HAP-1 (cell line): ENCODE data around the gene DNPEP.

ENCODE experiments used
- DNase-seq, 2 experiments: peaks; one replicate each; pipeline ENCODE4 v3.0.0-alpha.2; 2016 to 2020; ENCODE audit warnings: low spot score in 2 of 2
- H3K27me3 ChIP-seq: fragments of 250-450 bp; sonication (Bioruptor Pico); 2 replicates; pipeline ENCODE4 v1.5.1; 2020; ENCODE audit warnings: low read depth, mild to moderate bottlenecking, moderate library complexity
- H3K36me3 ChIP-seq: fragments of 250-450 bp; sonication (Bioruptor Pico); replicated peaks from 2 replicates; pipeline ENCODE4 v1.5.1; 2020; ENCODE audit warnings: mild to moderate bottlenecking
- H3K4me1 ChIP-seq: fragments of 250-450 bp; sonication (Bioruptor Pico); 2 replicates; pipeline ENCODE4 v1.5.1; 2020; ENCODE audit warnings: mild to moderate bottlenecking
- H3K4me3 ChIP-seq: fragments of 250-450 bp; sonication (Bioruptor Pico); 2 replicates; pipeline ENCODE4 v1.5.1; 2020; ENCODE audit warnings: mild to moderate bottlenecking, moderate library complexity
- H3K9me3 ChIP-seq: fragments of 250-450 bp; sonication (Bioruptor Pico); 2 replicates; pipeline ENCODE4 v1.5.1; 2020; ENCODE audit warnings: mild to moderate bottlenecking, moderate library complexity
- in situ Hi-C: fragments of 300-500 bp; cut with MboI; formaldehyde crosslinking; loops from 3 replicates; pipeline ENCODE4 v1.14.3; 2020; ENCODE audit warnings: low sequenced_read_pairs, inconsistent platforms, mixed read lengths

The DNPEP gene

DNA sequence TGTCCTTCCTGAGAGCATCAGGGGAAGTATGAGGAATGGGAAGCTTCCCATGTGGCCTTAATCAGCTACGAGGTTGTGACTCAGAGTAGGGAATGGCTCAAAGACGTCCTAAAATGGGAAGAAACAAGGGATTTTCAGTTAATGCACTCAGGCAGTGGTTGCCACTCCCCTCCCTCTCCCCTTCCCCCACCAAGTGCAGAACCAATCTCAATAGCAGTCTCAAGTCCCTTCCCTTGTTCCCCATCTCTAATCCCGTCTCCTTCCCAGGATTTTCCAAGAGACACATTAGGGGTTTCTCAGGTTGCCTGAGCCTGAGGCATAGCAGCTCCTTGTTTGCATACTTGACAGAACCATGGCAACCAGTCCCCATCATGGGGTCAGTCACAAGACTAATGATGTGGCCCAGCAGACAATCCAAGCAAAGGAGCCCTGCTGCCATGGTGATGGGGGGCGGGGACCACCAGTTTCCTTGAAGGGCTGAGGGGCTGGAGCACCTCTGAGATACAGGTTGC is 36.9 kb downstream of the DNPEP start:
- H3K9me3 ChIP-seq = no peaks in the 10 kb centered on the region
- peak in 1 of 2 experiments; percentile 22 for DNase-seq
- H3K4me1 ChIP-seq = no peaks in the 10 kb centered on the region
- H3K27me3 ChIP-seq = peaks cover 9% of the 10 kb centered on the region
- in situ Hi-C loops = no loop called here
- H3K36me3 ChIP-seq = no peaks in the 10 kb centered on the region
- no peak overlapping the region for H3K4me3 ChIP-seq

DNA sequence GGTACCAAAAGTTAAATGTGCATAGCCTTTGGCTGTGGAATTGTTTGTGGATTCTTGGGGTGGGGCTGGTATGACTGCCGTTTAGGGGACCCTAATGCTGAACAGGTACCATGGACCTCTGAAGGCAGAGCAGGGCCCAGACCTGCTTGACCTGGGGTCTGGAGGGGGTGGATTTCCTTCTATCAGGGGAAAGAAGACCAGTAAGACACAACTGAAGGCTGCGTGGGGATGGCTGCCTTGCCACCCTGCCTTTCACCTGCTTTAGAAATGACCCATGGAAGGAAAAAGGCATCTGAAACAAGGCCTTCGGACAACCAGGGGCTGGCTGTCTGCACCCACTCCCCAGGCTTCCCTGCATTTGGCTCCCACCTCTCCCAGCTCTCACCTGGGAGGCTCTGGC is 37.5 kb downstream of the DNPEP start:
- Histone ChIP-seq H3K4me3 (no peak overlapping the region), H3K36me3 (no peaks in the 10 kb centered on the region), H3K9me3 (no peaks in the 10 kb centered on the region), H3K4me1 (no peaks in the 10 kb centered on the region), H3K27me3 (peaks cover 4% of the 10 kb centered on the region)
- in situ Hi-C loops = no loop called here
- DNase-seq = no peak

DNA sequence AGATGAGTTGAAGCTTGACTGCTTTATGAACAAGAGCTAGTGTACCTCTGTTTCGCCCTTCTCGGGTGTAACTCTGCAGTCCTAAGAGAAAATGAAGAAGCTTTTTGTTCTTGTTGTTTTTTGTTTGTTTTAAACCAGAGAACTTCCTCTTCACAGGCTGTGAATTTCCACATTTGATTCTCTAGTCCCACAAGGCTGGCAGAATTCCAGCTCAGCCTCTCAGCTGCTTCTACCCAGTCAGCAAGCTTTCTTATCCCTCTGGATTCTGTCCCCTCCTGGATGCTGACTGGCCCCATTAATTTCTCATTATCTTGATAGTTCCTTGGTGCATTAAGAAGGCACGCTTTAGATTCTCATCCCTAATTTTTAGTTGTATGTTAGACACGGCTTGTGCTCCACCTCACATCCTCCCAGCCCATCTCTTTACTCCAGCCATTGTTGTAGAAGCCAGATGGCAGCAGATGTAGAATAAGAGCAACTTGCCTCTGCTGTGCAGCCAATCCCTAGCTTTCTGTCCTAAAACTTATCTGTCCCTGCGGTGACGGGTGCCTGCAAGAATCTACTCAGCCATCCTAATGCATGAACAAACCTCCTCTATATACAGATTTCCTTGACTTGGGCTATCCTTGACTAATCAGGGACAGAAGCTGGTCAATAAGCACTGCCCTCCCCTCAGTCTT is 42.8 kb downstream of the DNPEP start:
- no peak overlapping the region for H3K4me3 ChIP-seq
- DNase-seq = no peak
- in situ Hi-C loops = no loop called here
- no peaks in the 10 kb centered on the region for H3K36me3 ChIP-seq
- H3K4me1 ChIP-seq = no peaks in the 10 kb centered on the region
- H3K27me3 ChIP-seq = peaks cover 21% of the 10 kb centered on the region; the same call in 1 of the 2 replicates
- H3K9me3 ChIP-seq = no peaks in the 10 kb centered on the region

DNA sequence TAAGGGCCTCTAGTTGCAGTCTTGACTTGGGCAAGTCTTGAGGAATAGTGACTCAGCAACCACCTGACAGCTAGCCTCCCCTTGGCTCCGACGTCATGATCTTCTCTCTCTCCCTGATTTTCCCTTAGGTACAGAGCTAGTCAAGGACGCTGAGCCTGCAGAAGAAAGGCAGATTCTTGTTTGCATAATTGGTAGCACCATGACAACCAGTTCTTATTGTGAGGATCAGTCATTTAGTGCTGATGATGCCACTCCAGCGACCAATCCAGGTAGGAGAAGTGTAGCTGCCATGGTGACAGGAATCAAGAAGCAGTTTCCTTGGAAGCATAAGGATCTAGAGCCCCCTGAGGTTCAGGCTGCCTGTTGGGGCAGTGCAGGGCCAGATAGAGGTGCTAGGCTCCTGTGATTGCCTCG is 52.3 kb downstream of the DNPEP start:
- H3K27me3 ChIP-seq = peaks cover 20% of the 10 kb centered on the region
- no peak overlapping the region for H3K4me3 ChIP-seq
- H3K36me3 ChIP-seq = no peaks in the 10 kb centered on the region
- H3K9me3 ChIP-seq = no peaks in the 10 kb centered on the region
- DNase-seq = no peak
- no peaks in the 10 kb centered on the region for H3K4me1 ChIP-seq
- in situ Hi-C loops = no loop called here

DNA sequence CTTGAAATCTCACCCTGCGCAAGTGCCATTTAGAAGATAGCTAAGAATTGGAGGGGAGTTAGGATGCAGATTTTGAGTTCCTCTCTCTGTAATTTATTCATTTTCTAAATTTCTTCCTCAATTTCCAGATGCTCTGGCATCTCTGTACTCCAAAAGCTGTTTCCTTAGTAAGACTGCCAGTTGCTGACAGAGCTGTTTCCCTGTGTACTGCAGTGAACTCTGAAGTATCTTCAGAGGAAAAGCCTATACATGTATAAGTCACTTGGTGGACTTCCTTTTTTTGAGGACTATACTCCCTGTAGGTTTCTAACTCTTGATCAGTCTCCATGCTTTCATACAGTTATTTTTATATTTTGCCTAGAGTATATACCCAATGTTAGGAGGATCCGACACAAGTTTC is 53.6 kb downstream of the DNPEP start:
- Histone ChIP-seq H3K9me3 (no peaks in the 10 kb centered on the region), H3K36me3 (no peaks in the 10 kb centered on the region), H3K4me1 (no peaks in the 10 kb centered on the region), H3K4me3 (no peak overlapping the region), H3K27me3 (peaks cover 14% of the 10 kb centered on the region)
- in situ Hi-C loops = no loop called here
- DNase-seq = no peak

DNA sequence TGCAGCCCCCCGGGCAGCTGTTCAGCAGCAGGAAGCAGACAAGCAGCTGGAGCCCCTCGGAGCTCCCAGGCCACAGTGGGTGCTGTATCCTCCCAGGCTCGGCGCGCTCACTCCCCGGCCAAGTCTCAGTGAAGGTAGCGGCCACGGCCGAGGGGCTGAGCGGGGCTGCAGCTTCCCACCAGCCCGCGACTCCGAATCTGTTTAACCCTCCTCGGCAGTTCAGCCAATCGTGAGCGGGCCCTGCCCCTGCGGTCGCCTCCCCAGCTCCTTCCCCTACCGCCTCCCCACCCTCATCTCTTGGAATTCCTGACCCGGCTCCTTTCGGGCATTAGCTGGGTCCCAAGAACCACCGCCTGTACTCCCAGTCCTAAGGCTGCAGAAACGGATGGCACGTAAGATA is 55.2 kb downstream of the DNPEP start, which contains the start of gene RESP18:
RESP18 (minus strand) TSS at position 203 of the 400 bp plus-strand sequence.
- Histone ChIP-seq H3K27me3 (peaks cover 12% of the 10 kb centered on the region), H3K4me3 (no peak within 1 kb of the TSS), H3K9me3 (no peaks in the 10 kb centered on the region), H3K36me3 (no peaks in the 10 kb centered on the region), H3K4me1 (no peaks in the 10 kb centered on the region)
- in situ Hi-C loops = no loop called here
- DNase-seq = no peak

DNA sequence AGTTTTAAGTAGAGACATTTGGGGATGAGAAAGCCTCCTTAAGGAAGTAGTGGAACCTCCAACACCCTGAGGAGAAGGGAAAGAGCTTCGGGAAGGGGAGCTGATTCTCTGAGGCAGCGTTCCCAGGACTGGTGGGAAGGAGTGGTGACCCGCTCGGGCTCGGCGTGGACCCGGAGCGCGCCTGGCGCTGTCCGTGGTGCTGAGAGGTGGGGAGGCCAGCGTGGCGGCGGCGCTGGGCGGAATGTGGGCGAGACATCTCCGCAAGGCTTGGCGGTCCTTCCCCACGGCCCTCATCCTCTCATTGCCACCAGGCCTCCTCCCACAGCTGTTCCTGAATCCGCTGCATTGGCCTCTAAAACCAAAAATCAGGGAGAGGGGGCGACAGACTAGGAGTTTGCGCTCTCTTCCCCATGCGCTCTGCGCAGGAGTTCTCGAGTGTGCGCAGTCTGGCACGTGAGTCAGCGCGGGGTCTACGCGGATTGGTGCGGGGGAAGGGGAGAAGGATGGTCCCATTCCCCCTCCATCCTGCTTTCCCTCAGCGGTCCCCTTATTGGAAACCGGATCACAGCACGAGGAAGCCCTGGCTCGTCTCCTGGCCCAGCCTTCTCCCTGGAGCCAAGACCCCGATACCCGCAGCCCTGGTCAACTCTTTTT is 56.0 kb downstream of the DNPEP start:
- Histone ChIP-seq H3K4me3 (no peak overlapping the region), H3K27me3 (peaks cover 12% of the 10 kb centered on the region)

DNA sequence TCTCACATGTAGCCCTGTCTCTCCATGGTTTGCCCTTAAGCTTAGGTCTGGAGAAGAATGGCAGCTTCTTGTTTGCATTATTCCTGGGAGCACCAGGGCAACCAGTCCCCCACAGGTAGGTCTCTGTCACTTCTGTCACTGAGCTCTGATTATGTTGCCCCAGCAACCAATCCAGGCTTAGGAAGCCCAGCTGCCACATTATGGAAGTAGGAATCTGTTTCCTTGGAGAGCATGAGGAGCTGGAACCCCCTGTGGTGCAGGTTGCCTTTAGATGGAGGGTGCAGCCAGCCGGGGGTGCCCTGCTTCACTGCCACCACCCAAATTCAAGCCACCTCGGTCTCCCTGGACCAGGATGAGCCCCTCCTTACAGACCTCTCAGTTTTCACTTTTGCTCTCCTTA is 60.0 kb downstream of the DNPEP start:
- Histone ChIP-seq H3K27me3 (peaks cover 6% of the 10 kb centered on the region), H3K36me3 (no peaks in the 10 kb centered on the region), H3K4me1 (no peaks in the 10 kb centered on the region), H3K9me3 (no peaks in the 10 kb centered on the region), H3K4me3 (no peak overlapping the region)
- no peak for DNase-seq
- in situ Hi-C loops = no loop called here

More for the DNA sequence above, 56.0 kb downstream of the DNPEP start:
- Histone ChIP-seq H3K4me1 (no peaks in the 10 kb centered on the region), H3K9me3 (no peaks in the 10 kb centered on the region), H3K36me3 (no peaks in the 10 kb centered on the region)
- DNase-seq = peak in 1 of 2 experiments; percentile 67
- in situ Hi-C loops = no loop called here

DNA sequence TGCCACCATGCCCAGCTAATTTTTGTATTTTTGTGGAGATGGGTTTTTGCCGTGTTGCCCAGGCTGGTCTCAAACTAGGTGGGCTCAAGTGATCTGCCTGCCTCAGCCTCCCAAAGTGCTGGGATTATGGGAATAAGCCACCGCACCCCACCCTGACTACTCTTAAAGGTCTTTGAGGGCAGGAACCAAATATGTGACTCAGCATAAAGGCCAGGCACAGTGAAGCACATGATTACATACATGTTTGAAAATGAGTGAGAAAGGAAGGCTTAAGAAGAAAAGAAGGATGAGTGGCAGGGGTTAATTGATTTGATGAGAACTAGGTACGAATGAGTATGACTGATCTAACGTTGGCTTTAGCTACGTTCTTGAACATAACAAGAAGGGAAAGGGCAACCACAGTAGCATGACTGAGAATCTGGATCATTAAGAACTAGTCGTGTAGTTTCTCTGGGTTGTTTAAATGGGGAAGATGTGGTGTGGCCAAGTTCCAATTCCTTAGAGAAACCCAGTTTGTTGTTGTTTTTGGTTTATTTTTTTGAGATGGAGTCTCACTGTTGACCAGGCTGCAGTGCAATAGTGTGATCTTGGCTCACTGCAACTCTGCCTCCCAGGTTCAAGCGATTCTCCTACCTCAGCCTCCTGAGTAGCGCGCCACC is 61.9 kb downstream of the DNPEP start:
- no peaks in the 10 kb centered on the region for H3K36me3 ChIP-seq
- DNase-seq = no peak
- in situ Hi-C loops = no loop called here
- H3K9me3 ChIP-seq = no peaks in the 10 kb centered on the region
- H3K4me1 ChIP-seq = no peaks in the 10 kb centered on the region
- H3K27me3 ChIP-seq = peaks cover 2% of the 10 kb centered on the region; the same call in 1 of the 2 replicates
- no peak overlapping the region for H3K4me3 ChIP-seq

DNA sequence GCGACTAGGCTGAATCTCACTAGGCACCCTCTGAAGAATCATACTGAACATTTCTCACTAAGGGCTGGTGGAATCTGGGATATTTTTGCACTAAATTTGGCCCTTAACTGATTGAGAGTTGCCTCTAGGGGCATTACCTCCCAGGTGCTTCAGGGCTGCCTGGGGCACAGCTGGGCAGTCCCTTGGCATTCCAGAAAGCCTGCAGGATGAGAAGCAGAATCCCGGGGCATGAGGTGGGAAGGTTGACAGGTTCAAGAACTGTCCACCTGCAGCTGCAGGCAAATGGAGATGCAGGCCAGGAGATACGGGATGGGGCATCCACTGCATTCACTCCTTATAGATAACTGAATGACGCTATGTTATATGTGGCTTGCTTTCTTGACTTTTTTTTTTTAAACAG is 62.6 kb downstream of the DNPEP start:
- no peaks in the 10 kb centered on the region for H3K9me3 ChIP-seq
- no peaks in the 10 kb centered on the region for H3K4me1 ChIP-seq
- no peak for DNase-seq
- in situ Hi-C loops = no loop called here
- H3K4me3 ChIP-seq = no peak overlapping the region
- H3K27me3 ChIP-seq = peaks cover 2% of the 10 kb centered on the region; the same call in 1 of the 2 replicates
- no peaks in the 10 kb centered on the region for H3K36me3 ChIP-seq

DNA sequence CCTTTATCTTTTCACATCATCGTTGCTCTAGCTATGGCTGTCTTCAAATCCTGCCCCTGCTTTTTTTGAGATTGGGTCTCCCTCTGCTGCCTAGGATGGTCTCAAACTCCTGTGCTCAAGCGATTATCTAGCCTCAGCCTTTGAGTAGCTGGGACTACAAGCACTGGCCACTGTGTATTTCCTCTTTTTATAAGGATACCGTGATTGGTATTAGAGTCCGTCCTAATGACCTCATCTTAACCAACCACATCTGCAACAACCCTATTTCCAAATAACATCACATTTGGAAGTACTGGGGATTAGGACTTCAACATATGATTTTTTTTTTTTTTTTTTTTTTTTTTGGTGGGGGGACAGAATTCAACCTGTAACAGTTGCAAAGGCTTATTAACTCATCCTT is 64.3 kb downstream of the DNPEP start:
- in situ Hi-C loops = no loop called here
- H3K36me3 ChIP-seq = no peaks in the 10 kb centered on the region
- H3K4me3 ChIP-seq = no peak overlapping the region
- DNase-seq = no peak
- H3K9me3 ChIP-seq = no peaks in the 10 kb centered on the region
- H3K27me3 ChIP-seq = no peaks in the 10 kb centered on the region
- no peaks in the 10 kb centered on the region for H3K4me1 ChIP-seq
